BLaER1 (cell line): Measurements from ENCODE around the gene EHD2.
"Not testable (repeated sequence)": the region's sequence is repeated elsewhere in the genome, so short reads cannot be mapped to it uniquely, and the experiment has no call there.

Experiments
- H3K27ac ChIP-seq: shearing (Covaris generic); formaldehyde crosslinking; 2 replicates; pipeline ENCODE4 v1.8.1; 2022
- H3K27me3 ChIP-seq: shearing (Covaris generic); formaldehyde crosslinking; 2 replicates; pipeline ENCODE4 v1.8.1; 2022
- H3K36me3 ChIP-seq: shearing (Covaris generic); formaldehyde crosslinking; 2 replicates; pipeline ENCODE4 v1.8.1; 2022
- H3K4me1 ChIP-seq: shearing (Covaris generic); formaldehyde crosslinking; 2 replicates; pipeline ENCODE4 v1.8.1; 2022
- H3K4me2 ChIP-seq: shearing (Covaris generic); formaldehyde crosslinking; 2 replicates; pipeline ENCODE4 v1.8.1; 2022
- H3K4me3 ChIP-seq: shearing (Covaris generic); formaldehyde crosslinking; 2 replicates; pipeline ENCODE4 v1.8.1; 2022
- H3K9ac ChIP-seq: shearing (Covaris generic); formaldehyde crosslinking; 2 replicates; pipeline ENCODE4 v1.8.1; 2022
- H3K9me3 ChIP-seq: shearing (Covaris generic); formaldehyde crosslinking; 2 replicates; pipeline ENCODE4 v1.8.1; 2022
- H4K20me1 ChIP-seq: shearing (Covaris generic); formaldehyde crosslinking; 2 replicates; pipeline ENCODE4 v1.8.1; 2022
- Cebpa-rat ChIP-seq: shearing (Covaris generic); IDR thresholded peaks from 2 replicates; pipeline ENCODE4 v1.8.1; 2022

Gene EHD2

GRCh38 chr19:47713046-47714021 is at the start of gene EHD2:
Gene EHD2, plus strand, starts transcription at chr19:47713422. Its CDS starts 3,191 bp downstream, at chr19:47716613.
- peaks cover 11% of the 10 kb centered on the region; the same call in 1 of the 2 replicates for H3K9me3 ChIP-seq
- H3K4me1 ChIP-seq, result peaks cover 35% of the 10 kb centered on the region
- H3K27ac ChIP-seq, result no peak within 1 kb of the TSS
- H3K9ac ChIP-seq, result no peak within 1 kb of the TSS
- H3K4me2 ChIP-seq, result no peak within 1 kb of the TSS
- no peaks in the 10 kb centered on the region for H3K36me3 ChIP-seq
- no peak within 1 kb of the TSS for H3K4me3 ChIP-seq
- H3K27me3 ChIP-seq, result no peaks in the 10 kb centered on the region
- no peak for TF ChIP-seq Cebpa-rat
- no peaks in the 10 kb centered on the region for H4K20me1 ChIP-seq

GRCh38 chr19:47663435-47663910 is 49.7 kb upstream of the EHD2 start:
- Histone ChIP-seq H3K27ac (no peak overlapping the region), H3K4me2 (no peak overlapping the region)

GRCh38 chr19:47663911-47664771 is 49.1 kb upstream of the EHD2 start:
- Histone ChIP-seq H4K20me1 (peaks cover 100% of the 10 kb centered on the region), H3K27ac (no peak overlapping the region), H3K4me1 (no peaks in the 10 kb centered on the region), H3K36me3 (peaks cover 34% of the 10 kb centered on the region), H3K27me3 (no peaks in the 10 kb centered on the region), H3K9me3 (no peaks in the 10 kb centered on the region), H3K9ac (no peak overlapping the region), H3K4me2 (no peak overlapping the region), H3K4me3 (no peak overlapping the region)
- TF ChIP-seq Cebpa-rat, result no peak

More at GRCh38 chr19:47663435-47663910, 49.7 kb upstream of the EHD2 start:
- H3K27me3 ChIP-seq, result no peaks in the 10 kb centered on the region
- no peaks in the 10 kb centered on the region for H3K9me3 ChIP-seq
- H3K36me3 ChIP-seq, result peaks cover 34% of the 10 kb centered on the region
- peaks cover 100% of the 10 kb centered on the region for H4K20me1 ChIP-seq
- no peak overlapping the region for H3K4me3 ChIP-seq
- TF ChIP-seq Cebpa-rat, result no peak
- no peak overlapping the region for H3K9ac ChIP-seq
- H3K4me1 ChIP-seq, result no peaks in the 10 kb centered on the region

GRCh38 chr19:47668556-47668955 is 44.7 kb upstream of the EHD2 start:
- not testable (repeated sequence) for H3K4me2 ChIP-seq, H3K9ac ChIP-seq, H3K9me3 ChIP-seq, H3K27me3 ChIP-seq, H3K27ac ChIP-seq, H3K4me3 ChIP-seq
- peaks cover 12% of the 10 kb centered on the region for H3K4me1 ChIP-seq
- peaks cover 88% of the 10 kb centered on the region for H4K20me1 ChIP-seq
- peaks cover 34% of the 10 kb centered on the region for H3K36me3 ChIP-seq

- H3K9ac ChIP-seq, result no peak overlapping the region
- peaks cover 12% of the 10 kb centered on the region for H3K4me1 ChIP-seq
- no peak for TF ChIP-seq Cebpa-rat
- H3K27ac ChIP-seq, result no peak overlapping the region
- H3K9me3 ChIP-seq, result no peaks in the 10 kb centered on the region
- H3K27me3 ChIP-seq, result no peaks in the 10 kb centered on the region
- H3K36me3 ChIP-seq, result peaks cover 56% of the 10 kb centered on the region
- H4K20me1 ChIP-seq, result peaks cover 86% of the 10 kb centered on the region
- no peak overlapping the region for H3K4me3 ChIP-seq
- peak overlapping the region; percentile 26 for H3K4me2 ChIP-seq
Observed at GRCh38 chr19:47670736-47671135, 42.5 kb upstream of the EHD2 start.

- H3K27me3 ChIP-seq, result no peaks in the 10 kb centered on the region
Observed at GRCh38 chr19:47671499-47671898, 41.7 kb upstream of the EHD2 start.

GRCh38 chr19:47673426-47673825 is 39.8 kb upstream of the EHD2 start:
- H3K36me3 ChIP-seq, result peaks cover 73% of the 10 kb centered on the region
- H3K9ac ChIP-seq, result no peak overlapping the region
- TF ChIP-seq Cebpa-rat, result no peak

More at GRCh38 chr19:47671499-47671898, 41.7 kb upstream of the EHD2 start:
- H3K4me2 ChIP-seq, result no peak overlapping the region
- no peaks in the 10 kb centered on the region for H3K9me3 ChIP-seq
- H4K20me1 ChIP-seq, result peaks cover 79% of the 10 kb centered on the region
- TF ChIP-seq Cebpa-rat, result no peak
- H3K36me3 ChIP-seq, result peaks cover 61% of the 10 kb centered on the region
- H3K4me3 ChIP-seq, result no peak overlapping the region
- H3K4me1 ChIP-seq, result peaks cover 12% of the 10 kb centered on the region
- no peak overlapping the region for H3K27ac ChIP-seq
- H3K9ac ChIP-seq, result no peak overlapping the region

GRCh38 chr19:47674548-47674947 is 38.7 kb upstream of the EHD2 start:
- no peak overlapping the region for H3K9ac ChIP-seq
- peaks cover 68% of the 10 kb centered on the region for H4K20me1 ChIP-seq
- H3K4me2 ChIP-seq, result no peak overlapping the region
- peaks cover 12% of the 10 kb centered on the region for H3K4me1 ChIP-seq
- H3K9me3 ChIP-seq, result no peaks in the 10 kb centered on the region
- peaks cover 84% of the 10 kb centered on the region for H3K36me3 ChIP-seq
- no peak for TF ChIP-seq Cebpa-rat
- H3K27me3 ChIP-seq, result no peaks in the 10 kb centered on the region
- H3K27ac ChIP-seq, result no peak overlapping the region
- H3K4me3 ChIP-seq, result no peak overlapping the region

More at GRCh38 chr19:47673426-47673825, 39.8 kb upstream of the EHD2 start:
- Histone ChIP-seq H4K20me1 (peaks cover 77% of the 10 kb centered on the region), H3K4me3 (no peak overlapping the region), H3K9me3 (no peaks in the 10 kb centered on the region), H3K27ac (no peak overlapping the region), H3K27me3 (no peaks in the 10 kb centered on the region), H3K4me2 (no peak overlapping the region), H3K4me1 (peaks cover 12% of the 10 kb centered on the region)

- Histone ChIP-seq H3K9ac (no peak overlapping the region), H3K27me3 (no peaks in the 10 kb centered on the region), H3K4me2 (no peak overlapping the region), H3K9me3 (no peaks in the 10 kb centered on the region), H3K27ac (no peak overlapping the region), H3K4me1 (peaks cover 7% of the 10 kb centered on the region), H4K20me1 (peaks cover 61% of the 10 kb centered on the region), H3K4me3 (no peak overlapping the region), H3K36me3 (peaks cover 85% of the 10 kb centered on the region)
- TF ChIP-seq Cebpa-rat, result no peak
Observed at GRCh38 chr19:47675271-47675670, 38.0 kb upstream of the EHD2 start.
